CD4-positive, CD25-positive, alpha-beta regulatory T cell (primary cell): Measurements from ENCODE around the gene CNN2. TPM values are rescaled to one million over a fixed set of nuclear protein-coding genes. Genes with fewer than 3 reads are reported as not detected.
A peak's percentile ranks its signal among the peaks of the same experiment; 100 is the strongest.

ENCODE experiments used
- ATAC-seq, 2 donors: fragments of 150-1000 bp; cut with Tn5 transposase; one replicate each; pipeline ENCODE4 v1.10.0; 2021; ENCODE audit warnings: low read depth in 2 of 2, moderate number of reproducible peaks in 2 of 2, moderate library complexity in 1 of 2
- DNase-seq, 3 donors: peaks; one replicate each; pipeline versions ENCODE4 v3.0.0 to v3.0.0-alpha.2; 2012 to 2022; ENCODE audit warnings: mixed read lengths in 1 of 3
- H3K27ac ChIP-seq: one replicate; pipeline ENCODE4 v1.7.0; 2013; ENCODE audit warnings: mild to moderate bottlenecking, low read length; ENCODE audit not compliant: insufficient read depth, poor library complexity, severe bottlenecking
- H3K27me3 ChIP-seq: one replicate; pipeline ENCODE4 v1.7.0; 2013; ENCODE audit warnings: low read length; ENCODE audit not compliant: control insufficient read depth, insufficient read depth
- H3K36me3 ChIP-seq: one replicate; pipeline ENCODE4 v1.7.0; 2013; ENCODE audit warnings: mild to moderate bottlenecking, low read length, moderate library complexity; ENCODE audit not compliant: control insufficient read depth, insufficient read depth
- H3K4me1 ChIP-seq: 2 replicates; pipeline ENCODE4 v1.7.0; 2013; ENCODE audit warnings: mild to moderate bottlenecking, low read length; ENCODE audit not compliant: insufficient read depth, control insufficient read depth, poor library complexity, severe bottlenecking
- H3K4me3 ChIP-seq: one replicate; pipeline ENCODE4 v1.7.0; 2013; ENCODE audit warnings: low read depth, mild to moderate bottlenecking, low read length, moderate library complexity
- H3K9me3 ChIP-seq, 2 experiments: 1 replicate in 1 of 2; 2 replicates in 1 of 2; pipeline ENCODE4 v1.7.0; 2013; ENCODE audit warnings: low read length in 2 of 2, mild to moderate bottlenecking in 1 of 2, moderate library complexity in 1 of 2; ENCODE audit not compliant: control insufficient read depth in 2 of 2
- H3K27ac Mint-ChIP-seq, 3 donors: one replicate each; pipeline ENCODE4 v1.8.0; 2020 to 2022; ENCODE audit warnings: mild to moderate bottlenecking in 3 of 3, mixed read lengths in 3 of 3, moderate library complexity in 2 of 3
- H3K27me3 Mint-ChIP-seq: one replicate; pipeline ENCODE4 v1.8.0; 2022; ENCODE audit warnings: mild to moderate bottlenecking, mixed read lengths
- H3K36me3 Mint-ChIP-seq: one replicate; pipeline ENCODE4 v1.8.0; 2020; ENCODE audit warnings: mixed read lengths
- H3K4me1 Mint-ChIP-seq, 4 donors: one replicate each; pipeline ENCODE4 v1.8.0; 2020 to 2022; ENCODE audit warnings: mixed read lengths in 4 of 4, mild to moderate bottlenecking in 1 of 4
- H3K4me3 Mint-ChIP-seq, 4 donors: one replicate each; pipeline ENCODE4 v1.8.0; 2020 to 2022; ENCODE audit warnings: mild to moderate bottlenecking in 4 of 4, mixed read lengths in 4 of 4, moderate library complexity in 3 of 4
- H3K9me3 Mint-ChIP-seq, 7 donors: one replicate each; pipeline ENCODE4 v1.8.0; 2020 to 2022; ENCODE audit warnings: mixed read lengths in 7 of 7, mild to moderate bottlenecking in 3 of 7, moderate library complexity in 2 of 7
- polyA plus RNA-seq, 4 donors: library from polyadenylated mRNA; unstranded; fragments of 300-500 nt; fragmentation: Illumina TruSeq; gene quantifications; one replicate each; pipeline ENCODE4 v1.2.3, GENCODE V29; 2021
- total RNA-seq: library from RNA; stranded (reverse); gene quantifications from one replicate; pipeline ENCODE4 v1.2.3, GENCODE V29; 2022

The CNN2 gene
- total and polyA plus RNA-seq, 5 donors from 2014 or later: 378 to 426 (median 397) TPM

GRCh38 chr19:1046836-1047695, 20.7 kb downstream of the CNN2 start:
- no peak overlapping the region for H3K4me3 ChIP-seq
- no peak overlapping the region for H3K27ac ChIP-seq
- peaks cover 2 to 11% (median 6%) of the 10 kb centered on the region in 4 donors for H3K4me1 Mint-ChIP-seq
- DNase-seq (no peak), ATAC-seq (no peak)
- peaks cover 0 to 2% (median 0%) of the 10 kb centered on the region in 7 donors for H3K9me3 Mint-ChIP-seq
- H3K27me3 Mint-ChIP-seq: no peaks in the 10 kb centered on the region
- H3K27ac Mint-ChIP-seq: no peak overlapping the region
- no peaks in the 10 kb centered on the region for H3K27me3 ChIP-seq
- H3K36me3 ChIP-seq: peaks cover 6% of the 10 kb centered on the region
- H3K4me1 ChIP-seq: peaks cover 6% of the 10 kb centered on the region
- H3K4me3 Mint-ChIP-seq: no peak overlapping the region
- no peaks in the 10 kb centered on the region for H3K9me3 ChIP-seq
- H3K36me3 Mint-ChIP-seq: peaks cover 3% of the 10 kb centered on the region

DNA sequence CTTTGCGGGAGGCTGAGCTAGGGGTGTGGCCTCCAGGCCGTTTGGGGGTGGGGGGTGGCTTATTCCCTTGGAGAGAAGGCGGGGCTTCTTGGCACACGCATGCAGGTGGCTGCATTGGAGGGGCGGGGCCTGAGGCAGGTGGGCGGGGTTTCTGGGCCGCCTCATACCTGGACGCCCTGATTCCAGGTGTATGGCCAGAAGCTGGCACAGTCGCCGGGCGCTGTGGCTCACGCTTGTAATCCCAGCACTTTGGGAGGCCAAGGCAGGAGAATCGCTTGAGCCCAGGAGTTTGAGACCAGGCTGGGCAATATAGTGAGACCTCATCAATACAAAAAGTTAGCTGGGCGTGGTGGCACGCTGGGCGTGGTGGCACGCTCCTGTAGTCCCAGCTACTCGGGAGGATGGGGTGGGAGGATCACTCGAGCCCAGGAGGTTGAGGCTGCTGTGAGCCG, 21.3 kb downstream of the CNN2 start:
- Mint-ChIP-seq H3K4me1 (peaks cover 4 to 9% (median 6%) of the 10 kb centered on the region in 4 donors), H3K4me3 (no peak overlapping the region), H3K36me3 (peaks cover 3% of the 10 kb centered on the region), H3K27ac (no peak overlapping the region), H3K9me3 (peaks cover 0 to 2% (median 0%) of the 10 kb centered on the region in 7 donors), H3K27me3 (no peaks in the 10 kb centered on the region)
- DNase-seq (no peak), ATAC-seq (no peak)
- H3K36me3 ChIP-seq: no peaks in the 10 kb centered on the region
- peaks cover 6% of the 10 kb centered on the region for H3K4me1 ChIP-seq
- no peaks in the 10 kb centered on the region for H3K9me3 ChIP-seq
- no peak overlapping the region for H3K4me3 ChIP-seq
- no peak overlapping the region for H3K27ac ChIP-seq
- H3K27me3 ChIP-seq: no peaks in the 10 kb centered on the region

- H3K4me1 Mint-ChIP-seq: peaks cover 5 to 17% (median 6%) of the 10 kb centered on the region in 4 donors
- Histone ChIP-seq H3K27ac (no peak overlapping the region), H3K36me3 (no peaks in the 10 kb centered on the region), H3K4me1 (peaks cover 6% of the 10 kb centered on the region), H3K9me3 (no peaks in the 10 kb centered on the region), H3K27me3 (no peaks in the 10 kb centered on the region), H3K4me3 (no peak overlapping the region)
- H3K9me3 Mint-ChIP-seq: peaks cover 0 to 2% (median 0%) of the 10 kb centered on the region in 7 donors
- no peak overlapping the region for H3K4me3 Mint-ChIP-seq
- DNase-seq (no peak), ATAC-seq (no peak)
- peaks cover 3% of the 10 kb centered on the region for H3K36me3 Mint-ChIP-seq
- no peaks in the 10 kb centered on the region for H3K27me3 Mint-ChIP-seq
- H3K27ac Mint-ChIP-seq: no peak overlapping the region
These were observed 22.7 kb downstream of the CNN2 start for GRCh38 chr19:1049106-1049505.

DNA sequence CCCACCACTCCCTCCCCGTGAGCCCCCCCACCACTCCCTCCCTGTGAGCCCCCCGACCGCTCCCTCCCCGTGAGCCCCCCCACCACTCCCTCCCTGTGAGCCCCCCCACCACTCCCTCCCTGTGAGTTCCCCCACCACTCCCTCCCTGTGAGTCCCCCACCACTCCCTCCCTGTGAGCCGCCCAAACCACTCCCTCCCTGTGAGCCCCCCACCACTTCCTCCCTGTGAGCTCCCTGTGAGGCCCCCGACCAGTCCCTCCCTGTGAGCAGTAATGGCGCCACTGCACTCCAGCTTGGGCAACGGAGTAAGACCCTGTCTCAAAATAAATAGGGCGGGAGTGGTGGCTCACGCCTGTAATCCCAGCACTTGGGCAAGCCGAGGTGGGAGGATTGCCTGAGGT, 23.4 kb downstream of the CNN2 start:
- no peak overlapping the region for H3K4me3 ChIP-seq
- no peak for ATAC-seq
- Mint-ChIP-seq H3K27ac (no peak overlapping the region), H3K4me1 (peaks cover 5 to 17% (median 6%) of the 10 kb centered on the region in 4 donors), H3K4me3 (no peak overlapping the region), H3K9me3 (peaks cover 0 to 2% (median 0%) of the 10 kb centered on the region in 7 donors), H3K27me3 (no peaks in the 10 kb centered on the region), H3K36me3 (peaks cover 3% of the 10 kb centered on the region)
- no peak for DNase-seq
- H3K27me3 ChIP-seq: no peaks in the 10 kb centered on the region
- no peaks in the 10 kb centered on the region for H3K9me3 ChIP-seq
- no peaks in the 10 kb centered on the region for H3K36me3 ChIP-seq
- peaks cover 6% of the 10 kb centered on the region for H3K4me1 ChIP-seq
- no peak overlapping the region for H3K27ac ChIP-seq

DNA sequence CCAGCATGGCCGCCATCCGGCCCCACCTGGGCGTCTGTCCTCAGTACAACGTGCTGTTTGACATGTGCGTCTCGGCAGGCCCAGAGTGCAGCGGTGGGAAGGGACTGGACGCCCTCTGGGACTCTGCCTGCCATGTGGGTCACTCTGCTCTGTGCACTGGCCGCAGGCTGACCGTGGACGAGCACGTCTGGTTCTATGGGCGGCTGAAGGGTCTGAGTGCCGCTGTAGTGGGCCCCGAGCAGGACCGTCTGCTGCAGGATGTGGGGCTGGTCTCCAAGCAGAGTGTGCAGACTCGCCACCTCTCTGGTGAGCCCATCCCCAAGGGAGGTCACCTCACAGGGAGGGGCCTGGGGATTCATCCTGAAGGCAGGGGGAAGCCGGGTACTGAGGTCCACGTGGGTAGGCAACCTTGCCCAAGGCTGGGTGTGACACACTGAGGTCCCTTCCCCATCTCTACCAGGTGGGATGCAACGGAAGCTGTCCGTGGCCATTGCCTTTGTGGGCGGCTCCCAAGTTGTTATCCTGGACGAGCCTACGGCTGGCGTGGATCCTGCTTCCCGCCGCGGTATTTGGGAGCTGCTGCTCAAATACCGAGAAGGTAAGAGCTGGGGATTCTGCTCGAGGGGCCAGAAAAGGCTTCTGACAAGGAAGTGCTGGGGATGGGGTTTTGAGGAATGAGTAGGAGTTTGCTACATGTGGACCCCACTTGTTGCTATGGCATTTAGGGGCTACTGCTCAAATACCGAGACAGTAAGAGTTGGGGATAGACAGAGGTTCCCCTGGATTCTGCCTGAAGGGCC, 24.8 kb downstream of the CNN2 start:
- DNase-seq (no peak), ATAC-seq (no peak)
- Histone ChIP-seq H3K36me3 (no peaks in the 10 kb centered on the region), H3K4me1 (peaks cover 6% of the 10 kb centered on the region), H3K27ac (no peak overlapping the region), H3K27me3 (no peaks in the 10 kb centered on the region), H3K4me3 (no peak overlapping the region), H3K9me3 (no peaks in the 10 kb centered on the region)
- Mint-ChIP-seq H3K36me3 (peaks cover under 1% of the 10 kb centered on the region), H3K27me3 (no peaks in the 10 kb centered on the region), H3K4me3 (no peak overlapping the region), H3K27ac (peak overlapping the region in 1 of 3 donors; percentile 54), H3K4me1 (peaks cover 0 to 12% (median 2%) of the 10 kb centered on the region in 4 donors), H3K9me3 (no peaks in the 10 kb centered on the region)

DNA sequence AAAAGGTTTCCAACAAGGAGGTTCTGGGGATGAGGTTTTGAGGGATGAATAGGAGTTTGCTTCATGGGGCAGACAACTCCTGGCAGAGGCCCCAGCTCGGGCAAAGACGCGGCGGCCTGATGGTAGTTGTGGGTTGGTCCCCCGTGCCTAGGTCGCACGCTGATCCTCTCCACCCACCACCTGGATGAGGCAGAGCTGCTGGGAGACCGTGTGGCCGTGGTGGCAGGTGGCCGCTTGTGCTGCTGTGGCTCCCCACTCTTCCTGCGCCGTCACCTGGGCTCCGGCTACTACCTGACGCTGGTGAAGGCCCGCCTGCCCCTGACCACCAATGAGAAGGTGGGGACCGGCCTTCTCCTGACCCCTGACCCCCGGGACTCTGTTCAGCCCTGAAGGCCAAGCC, 25.4 kb downstream of the CNN2 start:
- H3K27me3 Mint-ChIP-seq: no peaks in the 10 kb centered on the region
- H3K9me3 ChIP-seq: no peaks in the 10 kb centered on the region
- ATAC-seq: no peak
- H3K4me1 Mint-ChIP-seq: peaks cover 0 to 16% (median 4%) of the 10 kb centered on the region in 4 donors
- no peak overlapping the region for H3K4me3 Mint-ChIP-seq
- H3K36me3 Mint-ChIP-seq: peaks cover 7% of the 10 kb centered on the region
- no peaks in the 10 kb centered on the region for H3K36me3 ChIP-seq
- no peaks in the 10 kb centered on the region for H3K9me3 Mint-ChIP-seq
- no peak overlapping the region for H3K27ac ChIP-seq
- H3K4me1 ChIP-seq: peaks cover 6% of the 10 kb centered on the region
- H3K27me3 ChIP-seq: no peaks in the 10 kb centered on the region
- H3K4me3 ChIP-seq: no peak overlapping the region
- peak overlapping the region in 1 of 3 donors; percentile 54 for H3K27ac Mint-ChIP-seq
- DNase-seq: no peak

GRCh38 chr19:1052349-1052975, 26.1 kb downstream of the CNN2 start:
- Mint-ChIP-seq H3K9me3 (peaks cover 0 to 2% (median 0%) of the 10 kb centered on the region in 7 donors), H3K27ac (peak overlapping the region in 1 of 3 donors; percentile 87), H3K36me3 (peaks cover 13% of the 10 kb centered on the region), H3K4me3 (no peak overlapping the region), H3K4me1 (peaks cover 4 to 23% (median 9%) of the 10 kb centered on the region in 4 donors), H3K27me3 (no peaks in the 10 kb centered on the region)
- DNase-seq (no peak), ATAC-seq (no peak)
- Histone ChIP-seq H3K4me3 (no peak overlapping the region), H3K27me3 (no peaks in the 10 kb centered on the region), H3K9me3 (no peaks in the 10 kb centered on the region), H3K27ac (no peak overlapping the region), H3K4me1 (peaks cover 4% of the 10 kb centered on the region), H3K36me3 (no peaks in the 10 kb centered on the region)
